ENCODE measurements around the gene SMIM44.

Gene SMIM44

DNA sequence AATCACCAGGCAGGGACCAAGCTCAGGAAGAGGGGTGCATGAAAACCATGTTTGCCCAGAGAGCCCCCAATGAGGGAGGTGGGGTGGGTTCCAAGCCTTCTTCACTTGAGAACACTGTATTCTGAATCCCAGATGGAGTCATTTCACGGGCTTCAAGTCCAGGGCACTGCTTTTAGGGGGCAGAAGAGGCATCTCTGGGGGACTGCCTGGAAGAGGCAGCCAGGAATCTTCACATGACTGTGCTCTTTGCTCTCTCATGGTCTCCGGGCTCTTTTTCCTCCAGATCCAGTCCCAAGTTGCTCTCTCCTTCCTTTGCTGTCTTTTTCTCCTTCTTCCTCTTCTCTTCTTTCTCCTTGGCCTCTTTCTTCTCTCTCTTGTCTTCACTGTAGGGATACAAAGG, 8.6 kb downstream of the SMIM44 start:
- TF ChIP-seq EZH2phosphoT487 (conservative IDR thresholded peaks at IDR 0.05; ENCODE audit: low read length) = no peak
- TF ChIP-seq, protein P1, sequence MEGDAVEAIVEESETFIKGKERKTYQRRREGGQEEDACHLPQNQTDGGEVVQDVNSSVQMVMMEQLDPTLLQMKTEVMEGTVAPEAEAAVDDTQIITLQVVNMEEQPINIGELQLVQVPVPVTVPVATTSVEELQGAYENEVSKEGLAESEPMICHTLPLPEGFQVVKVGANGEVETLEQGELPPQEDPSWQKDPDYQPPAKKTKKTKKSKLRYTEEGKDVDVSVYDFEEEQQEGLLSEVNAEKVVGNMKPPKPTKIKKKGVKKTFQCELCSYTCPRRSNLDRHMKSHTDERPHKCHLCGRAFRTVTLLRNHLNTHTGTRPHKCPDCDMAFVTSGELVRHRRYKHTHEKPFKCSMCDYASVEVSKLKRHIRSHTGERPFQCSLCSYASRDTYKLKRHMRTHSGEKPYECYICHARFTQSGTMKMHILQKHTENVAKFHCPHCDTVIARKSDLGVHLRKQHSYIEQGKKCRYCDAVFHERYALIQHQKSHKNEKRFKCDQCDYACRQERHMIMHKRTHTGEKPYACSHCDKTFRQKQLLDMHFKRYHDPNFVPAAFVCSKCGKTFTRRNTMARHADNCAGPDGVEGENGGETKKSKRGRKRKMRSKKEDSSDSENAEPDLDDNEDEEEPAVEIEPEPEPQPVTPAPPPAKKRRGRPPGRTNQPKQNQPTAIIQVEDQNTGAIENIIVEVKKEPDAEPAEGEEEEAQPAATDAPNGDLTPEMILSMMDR (IDR thresholded peaks at IDR 0.05; ENCODE audit: insufficient read depth, low read length, poor library complexity, severe bottlenecking) = no peak
- no peak overlapping the region for H2AFZ ChIP-seq (ENCODE audit: low read depth, low read length, severe bottlenecking)
- no peaks in the 10 kb centered on the region for H3K79me2 ChIP-seq (ENCODE audit: insufficient read depth, low read length)
- no peaks in the 10 kb centered on the region for H3K9me2 ChIP-seq (replicated peaks; ENCODE audit: insufficient read depth, low read length)
- no peak overlapping the region for H3K4me2 ChIP-seq (ENCODE audit: low read depth, low read length, poor library complexity, severe bottlenecking)
- H3K4me3 ChIP-seq (ENCODE audit: insufficient read depth, low read length, poor library complexity, severe bottlenecking) = no peak overlapping the region
- H4K20me1 ChIP-seq (ENCODE audit: low read depth, low read length) = no peaks in the 10 kb centered on the region
- no peaks in the 10 kb centered on the region for H3K36me3 ChIP-seq (ENCODE audit: low read length)
- H3K27me3 ChIP-seq (ENCODE audit: low read length) = no peaks in the 10 kb centered on the region
- H3F3A ChIP-seq (ENCODE audit: insufficient read depth) = no peaks in the 10 kb centered on the region
- H3K9me3 ChIP-seq (ENCODE audit: insufficient read depth, low read length) = no peaks in the 10 kb centered on the region
- no peak overlapping the region for H3K9ac ChIP-seq (ENCODE audit: low read length)
- no peak overlapping the region for H3K27ac ChIP-seq (ENCODE audit: low read depth, low read length)

DNA sequence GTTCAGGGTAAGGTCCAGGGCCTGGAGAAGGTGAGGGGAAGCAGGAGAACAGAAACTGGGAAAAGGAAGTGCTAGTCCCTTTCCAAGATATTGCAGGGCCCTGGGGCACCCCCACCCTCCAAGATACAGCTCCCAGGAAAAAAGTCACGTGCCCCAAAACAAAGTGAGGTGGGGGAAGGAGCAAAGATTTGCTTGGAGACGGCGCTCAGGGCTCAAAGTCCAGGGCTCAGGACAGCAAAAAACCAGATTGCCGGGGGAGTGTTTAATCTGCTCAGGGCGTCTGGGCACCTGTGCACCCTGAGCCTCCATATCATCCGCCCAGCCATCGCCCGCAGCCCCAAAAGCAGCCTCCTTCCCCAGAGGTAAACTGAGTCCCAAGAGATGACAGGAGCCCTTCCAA, 9.2 kb downstream of the SMIM44 start:
- H3K27ac ChIP-seq (ENCODE audit: low read depth, low read length) = no peak overlapping the region
- H3K9me2 ChIP-seq (replicated peaks; ENCODE audit: insufficient read depth, low read length) = no peaks in the 10 kb centered on the region

DNA sequence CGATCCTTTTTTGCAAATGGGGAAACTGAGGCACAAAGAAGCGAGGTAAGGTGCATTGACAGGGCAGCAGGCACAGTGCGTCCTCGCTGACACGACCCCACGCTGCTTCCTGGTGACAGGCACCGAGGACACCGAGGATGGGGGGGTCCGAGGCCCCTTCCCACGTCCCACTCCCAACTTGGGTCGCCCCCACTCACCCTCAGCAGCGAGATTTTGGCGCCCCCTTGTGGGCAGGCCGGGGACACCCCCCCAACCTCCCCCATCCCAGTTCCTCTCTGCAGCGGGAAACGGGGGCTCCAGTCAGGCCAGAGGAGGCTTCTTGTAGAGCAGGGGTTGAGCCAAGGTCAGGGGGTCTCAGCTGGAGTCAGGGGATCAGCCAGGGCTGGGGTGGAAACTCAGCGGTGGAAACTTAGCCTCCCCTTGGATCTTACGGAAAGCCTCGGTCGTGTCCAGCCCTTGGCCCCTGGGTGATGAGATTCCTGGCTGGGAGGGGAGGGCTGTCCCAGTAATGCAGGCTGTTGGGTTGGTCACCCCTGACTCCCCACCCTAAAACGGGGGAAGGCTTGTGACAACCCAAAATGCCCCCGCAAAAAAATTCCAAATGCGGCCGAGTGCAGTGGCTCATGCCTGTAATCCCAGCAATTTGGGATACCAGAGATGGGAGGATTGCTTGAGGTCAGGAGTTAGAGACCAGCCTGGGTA, 11.1 kb downstream of the SMIM44 start:
- Histone ChIP-seq H3K4me3 (ENCODE audit: insufficient read depth, low read length, poor library complexity, severe bottlenecking) (no peak overlapping the region), H3K27me3 (ENCODE audit: low read length) (no peaks in the 10 kb centered on the region), H3F3A (ENCODE audit: insufficient read depth) (no peaks in the 10 kb centered on the region), H3K9me3 (ENCODE audit: insufficient read depth, low read length) (no peaks in the 10 kb centered on the region), H4K20me1 (ENCODE audit: low read depth, low read length) (no peaks in the 10 kb centered on the region), H2AFZ (ENCODE audit: low read depth, low read length, severe bottlenecking) (no peak overlapping the region), H3K27ac (ENCODE audit: low read depth, low read length) (no peak overlapping the region), H3K4me2 (ENCODE audit: low read depth, low read length, poor library complexity, severe bottlenecking) (no peak overlapping the region), H3K79me2 (ENCODE audit: insufficient read depth, low read length) (no peaks in the 10 kb centered on the region), H3K36me3 (ENCODE audit: low read length) (no peaks in the 10 kb centered on the region), H3K9me2 (replicated peaks; ENCODE audit: insufficient read depth, low read length) (no peaks in the 10 kb centered on the region), H3K9ac (ENCODE audit: low read length) (no peak overlapping the region)
- no peak for TF ChIP-seq EZH2phosphoT487 (conservative IDR thresholded peaks at IDR 0.05; ENCODE audit: low read length)
- TF ChIP-seq, protein P1 (IDR thresholded peaks at IDR 0.05; ENCODE audit: insufficient read depth, low read length, poor library complexity, severe bottlenecking) = peak; percentile 66

More for the DNA sequence above, 9.2 kb downstream of the SMIM44 start:
- Histone ChIP-seq H3K79me2 (ENCODE audit: insufficient read depth, low read length) (no peaks in the 10 kb centered on the region), H3F3A (ENCODE audit: insufficient read depth) (no peaks in the 10 kb centered on the region), H3K27me3 (ENCODE audit: low read length) (no peaks in the 10 kb centered on the region), H2AFZ (ENCODE audit: low read depth, low read length, severe bottlenecking) (no peak overlapping the region), H3K4me2 (ENCODE audit: low read depth, low read length, poor library complexity, severe bottlenecking) (no peak overlapping the region), H3K9ac (ENCODE audit: low read length) (no peak overlapping the region), H3K9me3 (ENCODE audit: insufficient read depth, low read length) (no peaks in the 10 kb centered on the region), H3K4me3 (ENCODE audit: insufficient read depth, low read length, poor library complexity, severe bottlenecking) (no peak overlapping the region), H3K36me3 (ENCODE audit: low read length) (no peaks in the 10 kb centered on the region), H4K20me1 (ENCODE audit: low read depth, low read length) (no peaks in the 10 kb centered on the region)
- TF ChIP-seq, protein P1 (IDR thresholded peaks at IDR 0.05; ENCODE audit: insufficient read depth, low read length, poor library complexity, severe bottlenecking) = no peak
- TF ChIP-seq EZH2phosphoT487 (conservative IDR thresholded peaks at IDR 0.05; ENCODE audit: low read length) = no peak
